ENCODE measurements around the gene MCRS1. TPM values are rescaled to one million over a fixed set of nuclear protein-coding genes. Genes with fewer than 3 reads are reported as not detected.

MCRS1 gene
- polyA plus RNA-seq, 1 donor from 2014 or later: 109 TPM

DNA sequence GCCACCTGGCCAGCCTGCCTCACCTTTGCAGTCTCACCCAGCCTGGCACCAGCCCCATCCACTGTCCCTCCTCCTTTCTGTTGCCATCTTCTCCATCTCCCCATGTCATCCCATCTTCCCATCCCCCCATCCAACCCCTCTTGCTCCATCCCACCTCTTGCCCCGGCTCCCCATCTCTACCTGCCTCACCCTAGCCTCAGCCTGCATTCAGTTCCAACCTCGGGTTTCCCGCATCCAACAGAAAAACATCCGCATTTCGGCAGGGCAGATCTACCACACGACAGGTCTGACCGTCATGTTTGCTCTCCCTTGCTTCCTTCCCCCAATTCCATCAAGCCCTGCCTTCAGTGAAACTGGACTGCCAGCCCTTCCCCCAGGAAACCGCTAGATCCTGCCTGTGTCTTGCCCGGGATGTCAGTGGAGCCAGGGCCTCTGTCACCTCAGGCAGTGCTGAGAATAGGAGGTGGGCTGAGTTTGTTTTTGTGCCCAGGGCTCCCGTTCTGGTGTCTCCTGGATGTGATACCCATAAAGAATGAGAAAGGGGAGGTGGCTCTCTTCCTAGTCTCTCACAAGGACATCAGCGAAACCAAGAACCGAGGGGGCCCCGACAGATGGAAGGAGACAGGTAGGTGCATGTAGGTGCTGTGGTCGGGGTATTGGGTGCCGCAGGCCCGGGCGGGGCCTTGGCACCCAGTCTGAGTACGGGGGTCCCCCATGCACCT lies 26.6 kb downstream of the MCRS1 start:
- no peaks in the 10 kb centered on the region for H3K9me2 ChIP-seq (ENCODE audit: insufficient read depth, low read length)
- H3K4me2 ChIP-seq (ENCODE audit: low read length): no peak overlapping the region
- H3K36me3 ChIP-seq (ENCODE audit: insufficient read depth, low read length): no peaks in the 10 kb centered on the region
- no peaks in the 10 kb centered on the region for H4K20me1 ChIP-seq (ENCODE audit: insufficient read depth)
- H3K79me2 ChIP-seq (replicated peaks; ENCODE audit: insufficient read depth, low read length): no peaks in the 10 kb centered on the region
- no peak overlapping the region for H3K4me3 ChIP-seq (ENCODE audit: low read length)
- H3F3A ChIP-seq (ENCODE audit: insufficient read depth, low read length, poor library complexity, severe bottlenecking): no peaks in the 10 kb centered on the region
- peaks cover 77% of the 10 kb centered on the region for H3K27me3 ChIP-seq (ENCODE audit: insufficient read depth, low read depth, low read length)
- H3K9ac ChIP-seq (ENCODE audit: low read length): no peak overlapping the region
- no peak for TF ChIP-seq SMC3 (conservative IDR thresholded peaks at IDR 0.05; ENCODE audit: poor library complexity)
- no peak for TF ChIP-seq EZH2 (IDR thresholded peaks at IDR 0.05; ENCODE audit: borderline replicate concordance, insufficient read depth, low read length, poor library complexity, severe bottlenecking)
- TF ChIP-seq RAD21 (conservative IDR thresholded peaks at IDR 0.05): no peak
- no peak for TF ChIP-seq MXI1 (conservative IDR thresholded peaks at IDR 0.05; ENCODE audit: poor library complexity, severe bottlenecking)
- TF ChIP-seq TAF1 (IDR thresholded peaks at IDR 0.05; ENCODE audit: low read depth): no peak
- TF ChIP-seq POLR2AphosphoS5 (IDR thresholded peaks at IDR 0.05): no peak
- TF ChIP-seq, protein P1, sequence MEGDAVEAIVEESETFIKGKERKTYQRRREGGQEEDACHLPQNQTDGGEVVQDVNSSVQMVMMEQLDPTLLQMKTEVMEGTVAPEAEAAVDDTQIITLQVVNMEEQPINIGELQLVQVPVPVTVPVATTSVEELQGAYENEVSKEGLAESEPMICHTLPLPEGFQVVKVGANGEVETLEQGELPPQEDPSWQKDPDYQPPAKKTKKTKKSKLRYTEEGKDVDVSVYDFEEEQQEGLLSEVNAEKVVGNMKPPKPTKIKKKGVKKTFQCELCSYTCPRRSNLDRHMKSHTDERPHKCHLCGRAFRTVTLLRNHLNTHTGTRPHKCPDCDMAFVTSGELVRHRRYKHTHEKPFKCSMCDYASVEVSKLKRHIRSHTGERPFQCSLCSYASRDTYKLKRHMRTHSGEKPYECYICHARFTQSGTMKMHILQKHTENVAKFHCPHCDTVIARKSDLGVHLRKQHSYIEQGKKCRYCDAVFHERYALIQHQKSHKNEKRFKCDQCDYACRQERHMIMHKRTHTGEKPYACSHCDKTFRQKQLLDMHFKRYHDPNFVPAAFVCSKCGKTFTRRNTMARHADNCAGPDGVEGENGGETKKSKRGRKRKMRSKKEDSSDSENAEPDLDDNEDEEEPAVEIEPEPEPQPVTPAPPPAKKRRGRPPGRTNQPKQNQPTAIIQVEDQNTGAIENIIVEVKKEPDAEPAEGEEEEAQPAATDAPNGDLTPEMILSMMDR (IDR thresholded peaks at IDR 0.05; ENCODE audit: poor library complexity, severe bottlenecking): no peak
- TF ChIP-seq EP300 (conservative IDR thresholded peaks at IDR 0.05; ENCODE audit: poor library complexity, severe bottlenecking): no peak
- TF ChIP-seq, protein P2, sequence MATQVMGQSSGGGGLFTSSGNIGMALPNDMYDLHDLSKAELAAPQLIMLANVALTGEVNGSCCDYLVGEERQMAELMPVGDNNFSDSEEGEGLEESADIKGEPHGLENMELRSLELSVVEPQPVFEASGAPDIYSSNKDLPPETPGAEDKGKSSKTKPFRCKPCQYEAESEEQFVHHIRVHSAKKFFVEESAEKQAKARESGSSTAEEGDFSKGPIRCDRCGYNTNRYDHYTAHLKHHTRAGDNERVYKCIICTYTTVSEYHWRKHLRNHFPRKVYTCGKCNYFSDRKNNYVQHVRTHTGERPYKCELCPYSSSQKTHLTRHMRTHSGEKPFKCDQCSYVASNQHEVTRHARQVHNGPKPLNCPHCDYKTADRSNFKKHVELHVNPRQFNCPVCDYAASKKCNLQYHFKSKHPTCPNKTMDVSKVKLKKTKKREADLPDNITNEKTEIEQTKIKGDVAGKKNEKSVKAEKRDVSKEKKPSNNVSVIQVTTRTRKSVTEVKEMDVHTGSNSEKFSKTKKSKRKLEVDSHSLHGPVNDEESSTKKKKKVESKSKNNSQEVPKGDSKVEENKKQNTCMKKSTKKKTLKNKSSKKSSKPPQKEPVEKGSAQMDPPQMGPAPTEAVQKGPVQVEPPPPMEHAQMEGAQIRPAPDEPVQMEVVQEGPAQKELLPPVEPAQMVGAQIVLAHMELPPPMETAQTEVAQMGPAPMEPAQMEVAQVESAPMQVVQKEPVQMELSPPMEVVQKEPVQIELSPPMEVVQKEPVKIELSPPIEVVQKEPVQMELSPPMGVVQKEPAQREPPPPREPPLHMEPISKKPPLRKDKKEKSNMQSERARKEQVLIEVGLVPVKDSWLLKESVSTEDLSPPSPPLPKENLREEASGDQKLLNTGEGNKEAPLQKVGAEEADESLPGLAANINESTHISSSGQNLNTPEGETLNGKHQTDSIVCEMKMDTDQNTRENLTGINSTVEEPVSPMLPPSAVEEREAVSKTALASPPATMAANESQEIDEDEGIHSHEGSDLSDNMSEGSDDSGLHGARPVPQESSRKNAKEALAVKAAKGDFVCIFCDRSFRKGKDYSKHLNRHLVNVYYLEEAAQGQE (IDR thresholded peaks at IDR 0.05; ENCODE audit: borderline replicate concordance): no peak
- no peak overlapping the region for H2AFZ ChIP-seq (ENCODE audit: low read depth, low read length)
- no peaks in the 10 kb centered on the region for H3K9me3 ChIP-seq (ENCODE audit: low read length)
- H3K27ac ChIP-seq (ENCODE audit: low read length): no peak overlapping the region

DNA sequence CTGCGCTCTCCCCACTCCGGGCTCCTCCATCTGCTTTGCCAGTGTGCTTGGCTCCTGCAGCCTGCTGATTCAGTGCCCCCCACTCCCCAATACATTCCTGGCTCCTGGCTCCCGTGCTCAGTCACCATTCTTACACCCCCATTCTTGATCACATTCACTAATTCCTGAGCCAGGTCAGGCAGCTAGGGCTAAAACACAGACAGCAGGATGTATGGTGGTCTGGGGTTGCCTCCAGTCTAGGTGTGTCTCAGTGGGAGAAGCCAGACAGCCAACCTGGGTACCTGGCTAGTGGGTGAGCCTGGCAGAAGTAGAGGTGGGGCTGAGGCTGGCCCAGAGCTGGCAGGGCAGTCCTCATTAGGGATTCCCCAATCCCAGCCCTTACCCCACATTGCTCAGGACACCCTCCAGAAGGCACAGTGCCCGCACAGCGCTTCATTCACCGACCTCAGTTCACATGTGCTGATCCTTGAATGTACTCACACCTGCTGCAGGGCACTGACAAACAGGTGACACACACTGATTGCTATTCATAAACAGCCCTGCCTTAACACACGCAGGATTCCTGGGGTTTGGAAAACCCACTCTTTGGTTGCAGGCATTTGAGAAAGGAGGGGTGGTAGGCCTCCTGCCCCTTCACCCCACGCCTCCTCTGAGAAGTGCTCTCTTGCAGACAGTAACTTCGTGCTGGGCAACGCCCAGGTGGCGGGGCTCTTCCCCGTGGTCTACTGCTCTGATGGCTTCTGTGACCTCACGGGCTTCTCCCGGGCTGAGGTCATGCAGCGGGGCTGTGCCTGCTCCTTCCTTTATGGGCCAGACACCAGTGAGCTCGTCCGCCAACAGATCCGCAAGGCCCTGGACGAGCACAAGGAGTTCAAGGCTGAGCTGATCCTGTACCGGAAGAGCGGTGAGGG lies 27.5 kb downstream of the MCRS1 start:
- Histone ChIP-seq H3K36me3 (ENCODE audit: insufficient read depth, low read length) (no peaks in the 10 kb centered on the region), H4K20me1 (ENCODE audit: insufficient read depth) (no peaks in the 10 kb centered on the region), H2AFZ (ENCODE audit: low read depth, low read length) (no peak overlapping the region), H3K9me2 (ENCODE audit: insufficient read depth, low read length) (no peaks in the 10 kb centered on the region), H3F3A (ENCODE audit: insufficient read depth, low read length, poor library complexity, severe bottlenecking) (no peaks in the 10 kb centered on the region), H3K4me2 (ENCODE audit: low read length) (no peak overlapping the region), H3K27me3 (ENCODE audit: insufficient read depth, low read depth, low read length) (peaks cover 79% of the 10 kb centered on the region), H3K27ac (ENCODE audit: low read length) (no peak overlapping the region), H3K9ac (ENCODE audit: low read length) (no peak overlapping the region), H3K9me3 (ENCODE audit: low read length) (no peaks in the 10 kb centered on the region), H3K4me3 (ENCODE audit: low read length) (no peak overlapping the region), H3K79me2 (replicated peaks; ENCODE audit: insufficient read depth, low read length) (no peaks in the 10 kb centered on the region)
- TF ChIP-seq EP300 (conservative IDR thresholded peaks at IDR 0.05; ENCODE audit: poor library complexity, severe bottlenecking) (no peak), MXI1 (conservative IDR thresholded peaks at IDR 0.05; ENCODE audit: poor library complexity, severe bottlenecking) (no peak)

Measured in neural cell (in vitro differentiated cells).